Sigmoid colon (tissue), 7 donors: ENCODE measurements around the gene DYNC1I1. TPM values are rescaled to one million over a fixed set of nuclear protein-coding genes. Genes with fewer than 3 reads are reported as not detected.

Source experiments
- DNase-seq: peaks from one replicate; pipeline ENCODE4 v3.0.0-alpha.2; 2019
- H3K27ac ChIP-seq, 4 donors: fragments of 200-600 bp; sonication (generic); one replicate each; pipeline ENCODE4 v1.5.1; 2016 to 2019; ENCODE audit warnings: mild to moderate bottlenecking in 1 of 4
- H3K27me3 ChIP-seq, 3 donors: fragments of 200-600 bp; sonication (generic); one replicate each; pipeline ENCODE4 v1.5.1; 2019; ENCODE audit warnings: mild to moderate bottlenecking in 1 of 3
- H3K36me3 ChIP-seq, 4 donors: fragments of 200-600 bp; sonication (generic); one replicate each; pipeline ENCODE4 v1.5.1; 2016 to 2019
- H3K4me1 ChIP-seq, 4 donors: fragments of 200-600 bp; sonication (generic); one replicate each; pipeline ENCODE4 v1.5.1; 2017 to 2019
- H3K4me3 ChIP-seq, 4 donors: fragments of 200-600 bp; sonication (generic); one replicate each; pipeline ENCODE4 v1.5.1; 2017 to 2019; ENCODE audit warnings: mild to moderate bottlenecking in 2 of 4, moderate library complexity in 1 of 4
- H3K9me3 ChIP-seq, 4 donors: fragments of 200-600 bp in 3 of 4; sonication (generic) in 3 of 4; one replicate each; pipeline versions ENCODE4 v1.5.1 to v1.6.1; 2013 to 2019
- CTCF ChIP-seq, 4 experiments: fragments of 450-650 bp in 3 of 4; fragments of 200-600 bp in 1 of 4; IDR thresholded peaks; one replicate each; pipeline ENCODE4 v1.5.1; 2016 to 2019; ENCODE audit warnings: antibody characterized with exemption in 4 of 4, mild to moderate bottlenecking in 3 of 4, moderate library complexity in 2 of 4
- EP300 ChIP-seq, 4 donors: sonication (generic); formaldehyde crosslinking; IDR thresholded peaks; one replicate each; pipeline ENCODE4 v1.6.1; 2017; ENCODE audit warnings: antibody characterized with exemption in 4 of 4
- POLR2A ChIP-seq, 2 donors: fragments of 450-650 bp; IDR thresholded peaks; one replicate each; pipeline ENCODE4 v1.6.1; 2016; ENCODE audit warnings: antibody characterized with exemption in 2 of 2, mild to moderate bottlenecking in 2 of 2, moderate library complexity in 2 of 2
- POLR2AphosphoS5 ChIP-seq, 4 donors: sonication (generic); formaldehyde crosslinking; IDR thresholded peaks; one replicate each; pipeline ENCODE4 v1.6.1; 2017; ENCODE audit warnings: antibody characterized with exemption in 4 of 4
- WGBS, 2 donors: extraction: QIAGEN DNeasy Blood & Tissue Kit; methylation state at CpG; one replicate each; pipeline ENCODE4 v1.1.7; 2013; 5-methylcytosine and 5-hydroxymethylcytosine counted together
- intact Hi-C: fragments of 100-400 bp; cut with DNase I; formaldehyde crosslinking; loops from one replicate; pipeline ENCODE4 v1.15.1; 2023
- polyA plus RNA-seq, 3 donors: library from polyadenylated mRNA; stranded (reverse); fragments of 200-250 nt; gene quantifications; one replicate each; pipeline ENCODE4 v1.2.3, GENCODE V29; 2013
- total RNA-seq, 4 donors: library from RNA; depleted of rRNA; stranded (reverse); fragments of >200 nt; gene quantifications; one replicate each; pipeline ENCODE4 v1.1.0, GENCODE V29; 2016
- donor health status: healthy with polysubstance abuse.
- donor health status: Bipolar disorder and iron deficiency.
- donor health status: healthy.

The DYNC1I1 gene
- total and polyA plus RNA-seq, 7 donors: 0.92 to 65.2 (median 45.1) TPM; not detected in 1

GRCh38 chr7:95986178-95986764 lies 213.9 kb downstream of the DYNC1I1 start:
- 51 to 72% methylated on average over 6 of the region's 6 CpGs for whole genome bisulfite sequencing, 2 donors
- no peak for DNase-seq
- TF ChIP-seq EP300 (IDR thresholded peaks at IDR 0.05) (no peak), CTCF (IDR thresholded peaks at IDR 0.05) (no peak), POLR2A (IDR thresholded peaks at IDR 0.05) (no peak), POLR2AphosphoS5 (IDR thresholded peaks at IDR 0.05) (no peak)
- peaks cover 0 to 5% (median 2%) of the 10 kb centered on the region in 4 donors for H3K4me1 ChIP-seq
- no peak overlapping the region for H3K27ac ChIP-seq
- H3K36me3 ChIP-seq: peaks cover 0 to 15% (median 0%) of the 10 kb centered on the region in 4 donors
- intact Hi-C loops: no loop called here
- H3K4me3 ChIP-seq: no peak overlapping the region
- H3K27me3 ChIP-seq: no peaks in the 10 kb centered on the region
- no peaks in the 10 kb centered on the region for H3K9me3 ChIP-seq

GRCh38 chr7:95989301-95989700 lies 216.9 kb downstream of the DYNC1I1 start:
- no peak for DNase-seq
- Histone ChIP-seq H3K27ac (no peak overlapping the region), H3K27me3 (no peaks in the 10 kb centered on the region), H3K4me1 (peaks cover 0 to 5% (median 2%) of the 10 kb centered on the region in 4 donors), H3K4me3 (no peak overlapping the region), H3K36me3 (peaks cover 0 to 26% (median 0%) of the 10 kb centered on the region in 4 donors), H3K9me3 (no peaks in the 10 kb centered on the region)
- TF ChIP-seq POLR2A (IDR thresholded peaks at IDR 0.05): no peak
- 12 to 49% methylated on average over 5 of the region's 5 CpGs for whole genome bisulfite sequencing, 2 donors
- intact Hi-C loops: no loop called here

- Histone ChIP-seq H3K27me3 (no peaks in the 10 kb centered on the region), H3K4me3 (no peak overlapping the region), H3K36me3 (peaks cover 0 to 43% (median 3%) of the 10 kb centered on the region in 4 donors), H3K27ac (no peak overlapping the region), H3K4me1 (no peaks in the 10 kb centered on the region), H3K9me3 (no peaks in the 10 kb centered on the region)
- no peak for DNase-seq
- intact Hi-C loops: no loop called here
- TF ChIP-seq CTCF (IDR thresholded peaks at IDR 0.05): no peak
- no peak for TF ChIP-seq POLR2A (IDR thresholded peaks at IDR 0.05)
- no peak for TF ChIP-seq EP300 (IDR thresholded peaks at IDR 0.05)
- WGBS, 2 donors: 78 to 85% methylated on average over 2 of the region's 2 CpGs
These were observed 221.0 kb downstream of the DYNC1I1 start for GRCh38 chr7:95993380-95993779.

- H3K27ac ChIP-seq: no peak overlapping the region
- H3K4me1 ChIP-seq: no peaks in the 10 kb centered on the region
- peaks cover 0 to 37% (median 3%) of the 10 kb centered on the region in 4 donors for H3K36me3 ChIP-seq
- no peaks in the 10 kb centered on the region for H3K27me3 ChIP-seq
- 44 to 56% methylated on average over 5 of the region's 5 CpGs for WGBS, 2 donors
- no peaks in the 10 kb centered on the region for H3K9me3 ChIP-seq
- intact Hi-C loops: no loop called here
- TF ChIP-seq EP300 (IDR thresholded peaks at IDR 0.05) (no peak), POLR2A (IDR thresholded peaks at IDR 0.05) (no peak), POLR2AphosphoS5 (IDR thresholded peaks at IDR 0.05) (no peak), CTCF (IDR thresholded peaks at IDR 0.05) (no peak)
- no peak overlapping the region for H3K4me3 ChIP-seq
- no peak for DNase-seq
These were observed 223.8 kb downstream of the DYNC1I1 start for GRCh38 chr7:95996174-95996573.

GRCh38 chr7:95996886-95997285 lies 224.5 kb downstream of the DYNC1I1 start:
- H3K4me3 ChIP-seq: no peak overlapping the region
- no peaks in the 10 kb centered on the region for H3K9me3 ChIP-seq
- H3K27me3 ChIP-seq: no peaks in the 10 kb centered on the region
- H3K36me3 ChIP-seq: peaks cover 0 to 34% (median 3%) of the 10 kb centered on the region in 4 donors
- whole genome bisulfite sequencing, 2 donors: 61 to 75% methylated on average over 1 of the region's 1 CpG
- H3K27ac ChIP-seq: no peak overlapping the region
- DNase-seq: no peak
- intact Hi-C loops: no loop called here
- H3K4me1 ChIP-seq: no peaks in the 10 kb centered on the region
- no peak for TF ChIP-seq CTCF (IDR thresholded peaks at IDR 0.05)
